SK-N-SH (cell line): ENCODE data around the gene ETV6. TPM values are rescaled to one million over a fixed set of nuclear protein-coding genes. Genes with fewer than 3 reads are reported as not detected.

Experiments used
- CTCF ChIA-PET: fragments of 300-600, 350-600 bp; formaldehyde crosslinking; extraction: SDS; loops from one replicate; lab custom pipeline; 2021; lab: Yijun Ruan, JAX
- POLR2A ChIA-PET: fragments of 350-600 bp; sonication (Branson Sonifier 250); formaldehyde crosslinking; extraction: SDS; loops from one replicate; lab custom pipeline; 2020; ENCODE audit warnings: antibody characterized with exemption, inconsistent platforms; lab: Yijun Ruan, JAX
- DNase-seq: peaks from one replicate; pipeline ENCODE4 v3.0.0; 2012
- H2AFZ ChIP-seq: fragments of 200-600 bp; sonication (generic); 2 replicates; pipeline ENCODE4 v1.8.1; 2016; ENCODE audit warnings: antibody characterized with exemption, mild to moderate bottlenecking, low read depth
- H3F3A ChIP-seq: fragments of 200-600 bp; sonication (generic); replicated peaks from 2 replicates; pipeline ENCODE3; 2016; ENCODE audit warnings: antibody characterized with exemption, mild to moderate bottlenecking; ENCODE audit not compliant: insufficient read depth
- H3K27ac ChIP-seq, 2 experiments: fragments of 200-500 bp in 1 of 2; fragments of 200-600 bp in 1 of 2; sonication (Bioruptor generic) in 1 of 2; sonication (generic), shearing (Covaris generic) in 1 of 2; 2 replicates each; pipeline versions ENCODE4 v1.5.1 to v1.6.1; 2014 to 2016; ENCODE audit warnings: low read depth in 2 of 2, inconsistent platforms in 1 of 2, low read length in 1 of 2, mild to moderate bottlenecking in 1 of 2, mixed read lengths in 1 of 2
- H3K27me3 ChIP-seq: fragments of 200-600 bp; sonication (generic), shearing (Covaris generic); 2 replicates; pipeline ENCODE4 v1.6.1; 2016; ENCODE audit warnings: mixed run types; ENCODE audit not compliant: insufficient read depth
- H3K36me3 ChIP-seq, 2 experiments: fragments of 200-500 bp in 1 of 2; fragments of 200-600 bp in 1 of 2; sonication (Bioruptor generic) in 1 of 2; sonication (generic) in 1 of 2; replicated peaks in 1 of 2; 2 replicates each; pipeline versions ENCODE3 to v1.5.1; 2014 to 2016; ENCODE audit warnings: low read length in 1 of 2, mild to moderate bottlenecking in 1 of 2; ENCODE audit not compliant: insufficient read depth in 2 of 2, control insufficient read depth in 1 of 2
- H3K4me1 ChIP-seq, 2 experiments: fragments of 200-500 bp in 1 of 2; fragments of 200-600 bp in 1 of 2; sonication (Bioruptor generic) in 1 of 2; sonication (generic), shearing (Covaris generic) in 1 of 2; 2 replicates each; pipeline versions ENCODE4 v1.5.1 to v1.6.1; 2014 to 2016; ENCODE audit warnings: low read depth in 1 of 2, low read length in 1 of 2, mixed run types in 1 of 2; ENCODE audit not compliant: insufficient read depth in 2 of 2, control insufficient read depth in 1 of 2
- H3K4me2 ChIP-seq: fragments of 200-600 bp; sonication (generic), shearing (Covaris generic); 2 replicates; pipeline ENCODE4 v1.6.1; 2017; ENCODE audit warnings: mixed run types
- H3K4me3 ChIP-seq, 2 experiments: fragments of 200-500 bp in 1 of 2; fragments of 200-600 bp in 1 of 2; sonication (Bioruptor generic) in 1 of 2; sonication (generic), shearing (Covaris generic) in 1 of 2; 2 replicates each; pipeline versions ENCODE4 v1.5.1 to v1.8.1; 2014 to 2016; ENCODE audit warnings: low read depth in 2 of 2, inconsistent platforms in 1 of 2, low read length in 1 of 2, mild to moderate bottlenecking in 1 of 2, mixed read lengths in 1 of 2, moderate library complexity in 1 of 2
- H3K79me2 ChIP-seq: fragments of 200-600 bp; sonication (generic); 2 replicates; pipeline ENCODE4 v1.8.1; 2017; ENCODE audit warnings: mild to moderate bottlenecking; ENCODE audit not compliant: insufficient read depth
- H3K9ac ChIP-seq: fragments of 200-600 bp; sonication (generic); 2 replicates; pipeline ENCODE4 v1.6.1; 2017; ENCODE audit warnings: mixed run types
- H3K9me2 ChIP-seq: fragments of 200-600 bp; sonication (generic); 2 replicates; pipeline ENCODE4 v1.6.1; 2017; ENCODE audit warnings: mixed run types
- H3K9me3 ChIP-seq: fragments of 200-600 bp; sonication (generic); 2 replicates; pipeline ENCODE4 v1.6.1; 2017; ENCODE audit warnings: mixed run types, mild to moderate bottlenecking, moderate library complexity
- H4K20me1 ChIP-seq: fragments of 200-600 bp; sonication (generic); 2 replicates; pipeline ENCODE4 v1.6.1; 2017; ENCODE audit warnings: mild to moderate bottlenecking, mixed run types; ENCODE audit not compliant: insufficient read depth
- CHD2 ChIP-seq: fragments of 150-350 bp; IDR thresholded peaks from 2 replicates; pipeline ENCODE4 v1.6.1; 2018; ENCODE audit warnings: low read length; ENCODE audit not compliant: partially characterized antibody
- CTCF ChIP-seq: fragments of 200-600 bp; sonication (generic); IDR thresholded peaks from 2 replicates; pipeline ENCODE4 v1.6.1; 2017; ENCODE audit warnings: antibody characterized with exemption, mild to moderate bottlenecking, moderate library complexity
- ELF1 ChIP-seq: IDR thresholded peaks from 2 replicates; pipeline ENCODE4 v1.4.0; 2012
- FOSL2 ChIP-seq: IDR thresholded peaks from 2 replicates; pipeline ENCODE4 v1.4.0; 2012; ENCODE audit warnings: low read depth, mild to moderate bottlenecking, moderate library complexity, borderline replicate concordance
- FOXJ3 ChIP-seq: sonication (generic); formaldehyde crosslinking; IDR thresholded peaks from 2 replicates; pipeline ENCODE4 v1.5.1; 2020; ENCODE audit warnings: mild to moderate bottlenecking, missing genetic modification reagents
- MAX ChIP-seq: IDR thresholded peaks from 2 replicates; pipeline ENCODE4 v1.4.0; 2012; ENCODE audit warnings: low read depth
- MEF2A ChIP-seq: IDR thresholded peaks from 2 replicates; pipeline ENCODE4 v1.4.0; 2012; ENCODE audit warnings: low read depth, borderline replicate concordance
- NFIC ChIP-seq: IDR thresholded peaks from 2 replicates; pipeline ENCODE4 v1.4.0; 2012; ENCODE audit warnings: borderline replicate concordance
- RAD21 ChIP-seq: IDR thresholded peaks from 2 replicates; pipeline ENCODE4 v1.6.1; 2012; ENCODE audit warnings: mild to moderate bottlenecking, low read length
- RXRA ChIP-seq: IDR thresholded peaks from 2 replicates; pipeline ENCODE4 v1.4.0; 2012; ENCODE audit warnings: low read depth, mild to moderate bottlenecking, borderline replicate concordance
- SIN3A ChIP-seq: IDR thresholded peaks from 2 replicates; pipeline ENCODE4 v1.6.1; 2012; ENCODE audit warnings: low read depth, mild to moderate bottlenecking, low read length, moderate library complexity, borderline replicate concordance
- SMC3 ChIP-seq: IDR thresholded peaks from 2 replicates; pipeline ENCODE4 v1.6.1; 2012; ENCODE audit warnings: low read depth, low read length, improper control_type of control experiment
- TCF12 ChIP-seq: IDR thresholded peaks from 2 replicates; pipeline ENCODE4 v1.4.0; 2012
- TEAD4 ChIP-seq: IDR thresholded peaks from 2 replicates; pipeline ENCODE4 v1.4.0; 2012; ENCODE audit warnings: mild to moderate bottlenecking, borderline replicate concordance; ENCODE audit not compliant: insufficient read depth
- USF1 ChIP-seq: IDR thresholded peaks from 2 replicates; pipeline ENCODE4 v1.4.0; 2012; ENCODE audit warnings: low read depth, borderline replicate concordance
- YY1 ChIP-seq: IDR thresholded peaks from 2 replicates; pipeline ENCODE4 v1.4.0; 2012; ENCODE audit warnings: low read depth, mild to moderate bottlenecking
- ZBTB33 ChIP-seq: IDR thresholded peaks from 2 replicates; pipeline ENCODE4 v1.4.0; 2012; ENCODE audit warnings: low read depth, borderline replicate concordance
- polyA plus RNA-seq, 3 experiments: library from polyadenylated mRNA; depleted of rRNA; stranded (reverse); fragments of >200 nt; gene quantifications; 2 replicates each; pipeline ENCODE4 v1.2.3, GENCODE V29; 2012

ETV6 gene
- polyA plus RNA-seq, 1 of the 3 experiments (the other 2 are of a cell fraction) = 4.0 TPM

DNA sequence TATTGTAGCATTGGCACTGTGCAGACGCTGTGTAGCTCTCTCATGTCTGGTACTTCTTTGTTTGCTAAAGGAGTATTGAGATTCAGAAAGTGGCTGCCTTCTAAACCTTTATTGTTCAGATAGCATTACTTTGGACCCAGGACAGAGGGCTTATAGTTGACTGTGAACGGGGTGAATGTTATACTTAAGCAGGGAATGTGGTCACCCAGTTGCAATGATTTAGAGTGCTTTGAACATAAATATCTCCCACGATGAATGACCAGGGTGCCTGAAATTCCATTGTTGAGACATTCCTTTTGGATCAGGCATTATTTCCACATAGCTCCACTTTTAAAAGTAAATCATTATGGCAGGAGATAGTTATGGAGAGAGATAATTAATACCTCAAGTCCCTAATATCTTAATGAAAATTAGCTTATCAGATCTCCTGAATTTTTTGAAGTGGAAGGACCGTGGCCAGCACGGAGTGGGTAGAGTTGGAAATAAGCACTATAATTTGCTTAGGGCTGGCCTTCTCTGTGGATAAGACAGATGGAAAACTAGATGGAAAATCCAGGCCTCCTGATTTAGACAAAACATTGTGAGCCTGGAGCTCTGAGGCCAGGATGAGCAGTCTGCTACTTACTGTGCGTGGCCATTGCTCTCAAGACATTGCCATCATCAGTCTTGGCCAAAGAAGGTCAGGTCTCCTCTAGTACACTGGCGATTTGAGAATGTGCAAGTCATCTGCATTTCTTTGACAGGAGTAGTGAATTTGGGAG is 114.5 kb downstream of the ETV6 start (continued):
- TF ChIP-seq SIN3A (no peak), MAX (no peak), NFIC (0 out of 2 replicates have a peak, but pooled peaks have one; percentile 15), RXRA (no peak), YY1 (no peak)

DNA sequence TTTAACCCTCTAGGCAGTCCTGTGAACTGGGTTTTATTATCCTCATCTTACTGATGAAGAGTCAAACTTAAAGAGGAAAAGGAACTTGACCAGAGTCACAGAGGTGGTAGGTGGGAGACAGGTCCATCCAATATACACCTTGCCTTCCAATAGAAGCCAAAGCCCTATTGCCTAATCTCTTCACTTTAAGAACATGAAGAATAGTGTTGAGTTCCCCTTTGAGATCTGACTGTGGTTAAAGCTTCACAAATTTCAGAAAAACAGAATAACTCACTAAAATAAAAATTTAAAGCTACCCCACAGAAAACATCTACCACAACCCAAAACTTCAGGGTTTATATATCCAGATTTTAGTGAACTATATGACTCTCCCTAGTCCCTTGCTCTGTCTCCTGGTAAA is 115.4 kb downstream of the ETV6 start:
- Histone ChIP-seq H2AFZ (no peak overlapping the region), H4K20me1 (no peaks in the 10 kb centered on the region), H3F3A (peaks cover 20% of the 10 kb centered on the region), H3K27me3 (no peaks in the 10 kb centered on the region), H3K9ac (no peak overlapping the region), H3K9me3 (no peaks in the 10 kb centered on the region), H3K4me2 (no peak overlapping the region), H3K9me2 (no peaks in the 10 kb centered on the region), H3K36me3 (peaks cover 0 to 5% of the 10 kb centered on the region in 2 experiments), H3K4me1 (peaks cover 24 to 50% of the 10 kb centered on the region in 2 experiments), H3K4me3 (no peak overlapping the region), H3K79me2 (peaks cover 47% of the 10 kb centered on the region), H3K27ac (peak overlapping the region in 1 of 2 experiments; percentile 89; a peak in 3 of 4 replicates)
- no peak for DNase-seq
- ChIA-PET POLR2A (no interaction called here), CTCF (no interaction called here)
- TF ChIP-seq FOSL2 (no peak), CHD2 (no peak), TEAD4 (no peak), ELF1 (no peak), MAX (no peak), RXRA (no peak), ZBTB33 (no peak), USF1 (no peak), NFIC (no peak), CTCF (no peak), MEF2A (no peak), SMC3 (no peak), FOXJ3 (CRISPR knock-in tag) (no peak), TCF12 (no peak), RAD21 (no peak)
